HCT116 (cell line): ENCODE data around the gene PRKG2. TPM values are rescaled to one million over a fixed set of nuclear protein-coding genes. Genes with fewer than 3 reads are reported as not detected.

Source experiments
- ATAC-seq: fragments of 200-7000 bp; cut with Tn5 transposase; 2 replicates; pipeline ENCODE4 v1.9.1; 2020; ENCODE audit warnings: mild to moderate bottlenecking, moderate library complexity
- BruUV-seq: library from RNA; stranded (reverse); fragments of 400-500 nt; replicated peaks from 2 replicates; lab custom pipeline; 2021; lab: Mats Ljungman, UMichigan
- CTCF ChIA-PET: fragments of 300-600 bp; sonication (Branson Sonifier 250); formaldehyde crosslinking; loops from one replicate; lab custom pipeline; 2021; ENCODE audit warnings: antibody characterized with exemption; lab: Charles Lee
- POLR2A ChIA-PET: fragments of 300-600, 350-600 bp; sonication (Branson Sonifier 250); formaldehyde crosslinking; loops from one replicate; lab custom pipeline; 2021; ENCODE audit warnings: antibody characterized with exemption; lab: Charles Lee
- RAD21 ChIA-PET, 2 experiments: fragments of 300-600 bp; sonication (Branson Sonifier 250); formaldehyde crosslinking; loops; one replicate each; lab custom pipeline; 2023; ENCODE audit warnings: low total read pairs in 2 of 2; ENCODE audit not compliant: uncharacterized antibody in 2 of 2, unreplicated experiment in 2 of 2, low non-redundant PET in 1 of 2; lab: Charles Lee
- DNase-seq: peaks from one replicate; pipeline ENCODE4 v3.0.0-alpha.2; 2010; ENCODE audit warnings: low read depth, low spot score
- H2AFZ ChIP-seq: fragments of 200-600 bp; shearing (Covaris generic), sonication (generic); 2 replicates; pipeline ENCODE4 v1.6.1; 2017; ENCODE audit warnings: low read depth, mixed run types, mixed read lengths, antibody characterized with exemption, low read length; ENCODE audit not compliant: poor library complexity, severe bottlenecking
- H3K27ac ChIP-seq: 2 replicates; pipeline ENCODE4 v1.5.1; 2012; ENCODE audit warnings: low read depth, low read length
- H3K27me3 ChIP-seq: fragments of 200-600 bp; sonication (generic); 2 replicates; pipeline ENCODE4 v1.6.1; 2016; ENCODE audit warnings: mixed run types, low read length, mixed read lengths; ENCODE audit not compliant: insufficient read depth
- H3K36me3 ChIP-seq, 2 experiments: fragments of 200-500 bp in 1 of 2; fragments of 200-600 bp in 1 of 2; sonication (Bioruptor generic) in 1 of 2; sonication (generic) in 1 of 2; 2 replicates each; pipeline versions ENCODE4 v1.5.1 to v1.6.1; 2014 to 2016; ENCODE audit warnings: low read length in 2 of 2, inconsistent platforms in 1 of 2, mixed read lengths in 1 of 2, mixed run types in 1 of 2; ENCODE audit not compliant: insufficient read depth in 2 of 2, control insufficient read depth in 1 of 2
- H3K4me1 ChIP-seq, 2 experiments: fragments of 200-600 bp in 1 of 2; sonication (generic) in 1 of 2; 2 replicates each; pipeline versions ENCODE4 v1.5.1 to v1.6.1; 2012 to 2017; ENCODE audit warnings: low read length in 2 of 2, inconsistent platforms in 1 of 2, mild to moderate bottlenecking in 1 of 2, mixed read lengths in 1 of 2, mixed run types in 1 of 2, moderate library complexity in 1 of 2; ENCODE audit not compliant: insufficient read depth in 2 of 2, control insufficient read depth in 1 of 2
- H3K4me2 ChIP-seq: fragments of 200-600 bp; sonication (generic); 2 replicates; pipeline ENCODE4 v1.6.1; 2017; ENCODE audit warnings: mixed run types, low read length, mixed read lengths
- H3K4me3 ChIP-seq, 2 experiments: fragments of 200-600 bp in 1 of 2; sonication (generic) in 1 of 2; replicated peaks in 1 of 2; 2 replicates each; pipeline ENCODE4 v1.5.1; 2011 to 2016; ENCODE audit warnings: low read length in 2 of 2, control low read depth in 1 of 2, low read depth in 1 of 2, mild to moderate bottlenecking in 1 of 2, mixed read lengths in 1 of 2, mixed run types in 1 of 2
- H3K79me2 ChIP-seq: fragments of 200-600 bp; sonication (generic); 2 replicates; pipeline ENCODE4 v1.6.1; 2017; ENCODE audit warnings: mild to moderate bottlenecking, mixed run types, low read length, moderate library complexity, mixed read lengths; ENCODE audit not compliant: insufficient read depth
- H3K9ac ChIP-seq: fragments of 200-600 bp; sonication (generic); 2 replicates; pipeline ENCODE4 v1.6.1; 2016; ENCODE audit warnings: low read length, mixed read lengths
- H3K9me2 ChIP-seq: fragments of 200-600 bp; sonication (generic), shearing (Covaris generic); 2 replicates; pipeline ENCODE4 v1.6.1; 2017; ENCODE audit warnings: mixed run types, mild to moderate bottlenecking, moderate library complexity; ENCODE audit not compliant: insufficient read depth
- H3K9me3 ChIP-seq, 2 experiments: fragments of 200-500 bp in 1 of 2; fragments of 200-600 bp in 1 of 2; sonication (Bioruptor generic) in 1 of 2; sonication (generic) in 1 of 2; 2 replicates each; pipeline ENCODE4 v1.6.1; 2014 to 2017; ENCODE audit warnings: low read length in 2 of 2, mixed read lengths in 2 of 2, inconsistent platforms in 1 of 2, low read depth in 1 of 2, mild to moderate bottlenecking in 1 of 2, mixed run types in 1 of 2, moderate library complexity in 1 of 2; ENCODE audit not compliant: control insufficient read depth in 1 of 2, insufficient read depth in 1 of 2
- H4K20me1 ChIP-seq: fragments of 200-600 bp; sonication (generic), shearing (Covaris generic); 2 replicates; pipeline ENCODE4 v1.6.1; 2017; ENCODE audit warnings: mixed run types, mild to moderate bottlenecking, moderate library complexity; ENCODE audit not compliant: insufficient read depth
- ATF3 ChIP-seq: IDR thresholded peaks from 2 replicates; pipeline ENCODE4 v1.6.1; 2012
- EGR1 ChIP-seq: IDR thresholded peaks from 2 replicates; pipeline ENCODE4 v1.6.1; 2012; ENCODE audit warnings: low read depth
- EZH2 ChIP-seq: fragments of 200-600 bp; sonication (generic); IDR thresholded peaks from 2 replicates; pipeline ENCODE4 v1.6.1; 2017; ENCODE audit warnings: antibody characterized with exemption, mixed run types
- FOSL1 ChIP-seq: IDR thresholded peaks from 2 replicates; pipeline ENCODE4 v1.6.1; 2012; ENCODE audit warnings: low read depth
- JUND ChIP-seq: IDR thresholded peaks from 2 replicates; pipeline ENCODE4 v1.6.1; 2012
- MAX ChIP-seq: IDR thresholded peaks from 2 replicates; pipeline ENCODE4 v1.6.1; 2012
- POLR2A ChIP-seq: IDR thresholded peaks from 2 replicates; pipeline ENCODE4 v1.7.0; 2011; ENCODE audit warnings: borderline replicate concordance; ENCODE audit not compliant: insufficient read depth, insufficient read length; ENCODE audit errors: extremely low read depth
- RAD21 ChIP-seq: IDR thresholded peaks from 2 replicates; pipeline ENCODE4 v1.6.1; 2012; ENCODE audit warnings: low read depth, mild to moderate bottlenecking
- REST ChIP-seq: IDR thresholded peaks from 2 replicates; pipeline ENCODE4 v1.6.1; 2012; ENCODE audit warnings: low read depth
- SRF ChIP-seq: IDR thresholded peaks from 2 replicates; pipeline ENCODE4 v1.6.1; 2012; ENCODE audit warnings: low read depth
- TCF7L2 ChIP-seq: IDR thresholded peaks from 2 replicates; pipeline ENCODE4 v1.7.0; 2011; ENCODE audit warnings: borderline replicate concordance, inconsistent platforms; ENCODE audit not compliant: insufficient read depth, insufficient read length; ENCODE audit errors: extremely low read depth
- YY1 ChIP-seq: IDR thresholded peaks from 2 replicates; pipeline ENCODE4 v1.6.1; 2011; ENCODE audit warnings: low read length, low read depth, moderate library complexity, mild to moderate bottlenecking; ENCODE audit not compliant: insufficient replicate concordance; ENCODE audit errors: extremely low read depth
- ZBTB33 ChIP-seq: IDR thresholded peaks from 2 replicates; pipeline ENCODE4 v1.6.1; 2011; ENCODE audit warnings: mild to moderate bottlenecking, low read length, moderate library complexity; ENCODE audit not compliant: insufficient replicate concordance; ENCODE audit errors: extremely low read depth
- intact Hi-C: fragments of 100-400 bp; cut with micrococcal nuclease; formaldehyde crosslinking; loops from 2 replicates; pipeline ENCODE4 v1.10.0; 2022
- total RNA-seq: library from RNA; stranded (reverse); gene quantifications from one replicate; pipeline ENCODE4 v1.2.1, GENCODE V29; 2021; ENCODE audit not compliant: unreplicated experiment

The PRKG2 gene
- total RNA-seq, 1 experiment from 2014 or later = 2.1 TPM

GRCh38 chr4:81196126-81196650 lies 18.8 kb downstream of the PRKG2 start:
- TF ChIP-seq ATF3 (no peak), MAX (no peak), FOSL1 (no peak), JUND (no peak), ZBTB33 (no peak), YY1 (no peak)
- TF ChIP-seq, all 23 proteins: peak for 0
- no peaks in the 10 kb centered on the region for H3K27me3 ChIP-seq
- ChIA-PET RAD21 (no interaction called here), POLR2A (no interaction called here), CTCF (no interaction called here)
- no peak overlapping the region for H3K9ac ChIP-seq
- H3K27ac ChIP-seq = no peak overlapping the region
- no TSS peak for BruUV-seq
- no peak overlapping the region for H3K4me3 ChIP-seq
- no peaks in the 10 kb centered on the region for H3K9me2 ChIP-seq
- DNase-seq (no peak), ATAC-seq (no peak)
- no peaks in the 10 kb centered on the region for H3K79me2 ChIP-seq
- intact Hi-C loops = no loop called here
- H3K4me2 ChIP-seq = no peak overlapping the region
- no peak overlapping the region for H2AFZ ChIP-seq
- no peaks in the 10 kb centered on the region for H3K4me1 ChIP-seq
- H3K9me3 ChIP-seq = no peaks in the 10 kb centered on the region
- no peaks in the 10 kb centered on the region for H3K36me3 ChIP-seq
- no peaks in the 10 kb centered on the region for H4K20me1 ChIP-seq

- CTCF ChIA-PET = no interaction called here
- BruUV-seq = no TSS peak
Measured at GRCh38 chr4:81195475-81195874, 19.5 kb downstream of the PRKG2 start.

More at GRCh38 chr4:81195475-81195874, 19.5 kb downstream of the PRKG2 start:
- Histone ChIP-seq H3K4me3 (no peak overlapping the region), H4K20me1 (no peaks in the 10 kb centered on the region), H3K36me3 (no peaks in the 10 kb centered on the region), H3K79me2 (no peaks in the 10 kb centered on the region), H3K4me1 (no peaks in the 10 kb centered on the region), H3K9me3 (no peaks in the 10 kb centered on the region), H3K4me2 (no peak overlapping the region), H3K27ac (no peak overlapping the region), H3K9ac (no peak overlapping the region), H3K9me2 (no peaks in the 10 kb centered on the region)
- intact Hi-C loops = no loop called here
- TF ChIP-seq EGR1 = no peak
- TF ChIP-seq RAD21 = no peak
- TF ChIP-seq FOSL1 = no peak
- no peak for TF ChIP-seq TCF7L2
- TF ChIP-seq EZH2 = no peak
- TF ChIP-seq SRF = no peak
- no peak for TF ChIP-seq ATF3
- TF ChIP-seq POLR2A = no peak
- no peak for TF ChIP-seq REST
- TF ChIP-seq, all 23 proteins: peak for 0
- ATAC-seq (no peak), DNase-seq (no peak)
- H3K27me3 ChIP-seq = no peaks in the 10 kb centered on the region
- RAD21 ChIA-PET = no interaction called here
- H2AFZ ChIP-seq = no peak overlapping the region
- POLR2A ChIA-PET = no interaction called here
